Dendritic cell treated with granulocyte-macrophage colony-stimulating factor and Interleukin-4, amounts not matched to agents 40 ng/mL and 50 ng/mL, for 4 days (primary cell): ENCODE data around the gene SP5.
A peak's percentile ranks its signal among the peaks of the same experiment; 100 is the strongest.

Experiments
- H3K27ac Mint-ChIP-seq: one replicate; pipeline ENCODE4 v1.8.0; 2022; ENCODE audit warnings: mild to moderate bottlenecking, mixed read lengths
- H3K27me3 Mint-ChIP-seq: one replicate; pipeline ENCODE4 v1.8.0; 2022; ENCODE audit warnings: mild to moderate bottlenecking, mixed read lengths
- H3K36me3 Mint-ChIP-seq: one replicate; pipeline ENCODE4 v1.8.0; 2022; ENCODE audit warnings: low read depth, mixed read lengths
- H3K4me1 Mint-ChIP-seq: one replicate; pipeline ENCODE4 v1.8.0; 2022; ENCODE audit warnings: low read depth, mixed read lengths
- H3K4me3 Mint-ChIP-seq: one replicate; pipeline ENCODE4 v1.8.0; 2022; ENCODE audit warnings: mild to moderate bottlenecking, moderate library complexity, mixed read lengths
- H3K9me3 Mint-ChIP-seq: one replicate; pipeline ENCODE4 v1.8.0; 2022; ENCODE audit warnings: mixed read lengths
- intact Hi-C: fragments of 100-400 bp; cut with micrococcal nuclease; formaldehyde crosslinking; loops from one replicate; pipeline ENCODE4 v1.15.0; 2022

The SP5 gene

DNA sequence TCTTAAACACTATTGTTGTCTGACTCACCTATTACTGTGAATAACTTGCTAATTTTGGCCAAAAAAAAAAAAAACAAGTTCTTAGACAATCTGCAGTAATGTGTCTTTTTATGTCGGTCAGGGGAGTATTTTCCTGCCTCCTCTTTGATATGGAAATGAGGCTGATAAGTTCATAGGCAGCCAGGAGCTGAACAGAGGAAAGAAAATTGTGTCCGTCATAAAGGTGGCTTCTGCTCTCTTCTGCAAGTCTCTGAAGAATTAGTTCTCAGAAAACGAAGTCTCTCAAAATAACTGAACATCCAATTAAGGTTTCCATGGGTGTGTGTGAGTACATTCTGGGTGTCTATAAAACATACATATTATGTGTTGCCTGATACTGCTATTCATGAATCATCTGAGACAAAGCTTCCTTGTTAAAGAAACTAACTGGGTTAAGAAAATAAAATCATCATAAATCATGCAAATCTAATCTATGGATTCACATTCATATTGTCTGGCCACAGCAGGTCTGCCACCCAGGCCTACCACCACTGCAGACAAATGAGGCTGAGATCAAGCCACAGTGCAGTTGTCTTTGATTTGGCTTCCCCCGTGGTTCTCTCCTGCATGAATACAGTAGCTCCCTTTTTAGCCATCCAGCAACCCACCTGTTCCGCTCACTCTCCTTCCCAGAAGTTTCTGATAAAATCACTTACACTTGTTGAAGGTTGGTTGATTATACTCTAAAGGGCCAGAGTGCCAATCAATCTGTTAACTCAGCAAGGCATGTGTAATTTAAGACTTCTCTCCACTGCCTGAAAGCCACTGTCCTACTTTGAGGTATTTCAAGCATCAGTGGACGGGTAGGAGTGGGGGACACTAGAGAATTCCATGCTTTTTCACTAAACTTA, 19.4 kb upstream of the SP5 start:
- no peaks in the 10 kb centered on the region for H3K36me3 Mint-ChIP-seq
- H3K9me3 Mint-ChIP-seq = no peaks in the 10 kb centered on the region
- intact Hi-C loops = no loop called here
- no peaks in the 10 kb centered on the region for H3K4me1 Mint-ChIP-seq
- no peak overlapping the region for H3K4me3 Mint-ChIP-seq
- H3K27ac Mint-ChIP-seq = no peak overlapping the region
- peaks cover 16% of the 10 kb centered on the region for H3K27me3 Mint-ChIP-seq

DNA sequence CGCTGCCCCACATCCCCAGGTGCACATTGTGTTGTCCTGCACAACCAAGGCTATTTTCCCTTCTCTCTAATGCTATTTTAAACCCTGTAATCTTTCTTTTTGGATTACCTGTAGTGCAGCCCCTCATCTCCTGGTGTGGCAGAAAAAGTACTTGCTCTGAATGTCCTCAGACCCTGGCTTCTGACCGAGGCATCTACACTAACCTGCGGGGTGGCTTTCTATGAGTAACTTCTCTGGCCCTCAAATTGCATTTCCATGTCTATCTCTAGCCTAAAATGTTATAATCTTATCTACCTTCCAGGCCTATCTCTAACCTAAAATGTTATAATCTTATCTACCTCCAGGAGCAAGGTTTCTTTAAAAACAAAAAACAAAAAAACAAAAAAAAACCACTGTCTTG, 18.2 kb upstream of the SP5 start:
- intact Hi-C loops = no loop called here
- Mint-ChIP-seq H3K9me3 (no peaks in the 10 kb centered on the region), H3K36me3 (no peaks in the 10 kb centered on the region), H3K27me3 (peaks cover 26% of the 10 kb centered on the region), H3K4me1 (no peaks in the 10 kb centered on the region), H3K4me3 (no peak overlapping the region), H3K27ac (no peak overlapping the region)

DNA sequence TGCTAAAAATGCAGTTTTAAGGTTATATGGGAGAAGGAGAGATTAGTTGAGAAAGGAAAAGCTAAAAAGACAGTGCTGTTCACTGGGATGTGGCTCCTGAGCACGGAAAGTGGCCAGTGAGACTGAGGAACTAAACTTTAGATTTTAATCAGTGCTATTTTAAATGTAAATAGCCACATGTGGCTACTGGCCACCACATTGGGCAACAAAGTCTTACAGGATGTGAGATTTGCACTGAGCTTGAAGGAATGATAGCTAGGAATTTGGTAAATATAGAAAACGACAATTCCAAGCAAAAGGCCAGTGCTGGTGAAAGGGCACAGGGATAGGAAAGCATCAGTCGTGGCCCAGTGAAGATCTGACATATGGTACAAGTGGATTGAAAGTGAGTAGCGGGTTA, 14.1 kb upstream of the SP5 start:
- H3K9me3 Mint-ChIP-seq = peaks cover 17% of the 10 kb centered on the region
- intact Hi-C loops = no loop called here
- peaks cover 33% of the 10 kb centered on the region for H3K27me3 Mint-ChIP-seq
- H3K4me3 Mint-ChIP-seq = no peak overlapping the region
- H3K36me3 Mint-ChIP-seq = no peaks in the 10 kb centered on the region
- H3K27ac Mint-ChIP-seq = no peak overlapping the region
- peaks cover 9% of the 10 kb centered on the region for H3K4me1 Mint-ChIP-seq

GRCh38 chr2:170703776-170704476, 11.2 kb upstream of the SP5 start:
- Mint-ChIP-seq H3K36me3 (no peaks in the 10 kb centered on the region), H3K4me3 (no peak overlapping the region), H3K27me3 (peaks cover 52% of the 10 kb centered on the region), H3K27ac (no peak overlapping the region), H3K4me1 (peaks cover 23% of the 10 kb centered on the region), H3K9me3 (peaks cover 17% of the 10 kb centered on the region)
- intact Hi-C loops = no loop called here

DNA sequence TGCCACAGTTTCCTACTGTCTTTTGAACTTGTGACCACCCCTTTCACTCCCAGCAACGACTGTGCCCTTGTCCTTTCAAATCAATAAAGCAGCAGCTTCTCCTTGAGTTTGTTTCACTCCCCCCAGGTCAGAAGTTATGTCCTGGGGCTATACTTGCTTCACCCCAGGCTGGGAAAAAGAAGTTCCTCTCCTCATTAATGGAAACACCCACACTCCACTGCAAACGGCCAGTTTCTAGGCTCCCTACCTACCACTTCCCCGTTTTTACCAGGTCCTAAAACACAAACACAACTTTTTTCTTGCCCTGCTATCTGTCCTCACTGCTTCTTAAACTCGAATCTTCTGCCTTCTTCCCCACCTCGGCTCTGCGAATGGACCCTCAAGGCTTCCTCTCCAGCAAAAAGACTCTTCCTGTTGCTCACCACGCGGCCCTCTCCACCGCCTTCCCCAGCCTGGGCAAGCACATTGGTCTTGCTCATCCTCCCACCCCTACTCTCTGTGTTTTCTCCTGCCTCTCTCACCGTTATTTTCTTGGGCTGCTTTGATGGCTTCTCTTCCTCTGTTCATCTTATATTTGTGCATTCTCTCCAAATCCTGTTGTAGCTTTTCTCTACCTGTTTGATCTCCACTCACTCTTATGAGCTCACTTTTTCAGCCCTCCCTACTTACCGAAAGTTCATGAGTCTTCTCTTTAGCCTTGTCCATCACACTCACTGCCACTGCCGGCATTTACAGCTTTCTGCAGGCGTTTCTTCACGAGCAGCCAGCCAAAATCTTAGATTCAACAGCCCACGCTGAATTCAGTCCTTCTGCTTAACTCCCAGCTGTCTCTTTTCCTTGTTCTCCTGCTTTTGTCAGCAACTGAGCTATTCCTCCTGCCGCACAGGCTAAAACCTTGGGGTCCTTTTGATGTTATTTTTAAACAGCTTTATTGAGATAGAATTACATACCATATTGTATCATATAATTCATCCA, 7.0 kb upstream of the SP5 start:
- intact Hi-C loops = no loop called here
- no peaks in the 10 kb centered on the region for H3K36me3 Mint-ChIP-seq
- H3K9me3 Mint-ChIP-seq = peaks cover 11% of the 10 kb centered on the region
- peak overlapping the region; percentile 6 for H3K4me3 Mint-ChIP-seq
- H3K4me1 Mint-ChIP-seq = peaks cover 32% of the 10 kb centered on the region
- no peak overlapping the region for H3K27ac Mint-ChIP-seq
- peaks cover 76% of the 10 kb centered on the region for H3K27me3 Mint-ChIP-seq

- H3K9me3 Mint-ChIP-seq = no peaks in the 10 kb centered on the region
- H3K36me3 Mint-ChIP-seq = no peaks in the 10 kb centered on the region
- H3K4me1 Mint-ChIP-seq = peaks cover 40% of the 10 kb centered on the region
- intact Hi-C loops = loop anchor here (10.0 kb wide), 1 partner anchor 346 kb away; no protein-coding TSS in a partner anchor
- no peak overlapping the region for H3K27ac Mint-ChIP-seq
- peaks cover 92% of the 10 kb centered on the region for H3K27me3 Mint-ChIP-seq
- H3K4me3 Mint-ChIP-seq = no peak overlapping the region
Measured at GRCh38 chr2:170710609-170710979, 4.5 kb upstream of the SP5 start.

DNA sequence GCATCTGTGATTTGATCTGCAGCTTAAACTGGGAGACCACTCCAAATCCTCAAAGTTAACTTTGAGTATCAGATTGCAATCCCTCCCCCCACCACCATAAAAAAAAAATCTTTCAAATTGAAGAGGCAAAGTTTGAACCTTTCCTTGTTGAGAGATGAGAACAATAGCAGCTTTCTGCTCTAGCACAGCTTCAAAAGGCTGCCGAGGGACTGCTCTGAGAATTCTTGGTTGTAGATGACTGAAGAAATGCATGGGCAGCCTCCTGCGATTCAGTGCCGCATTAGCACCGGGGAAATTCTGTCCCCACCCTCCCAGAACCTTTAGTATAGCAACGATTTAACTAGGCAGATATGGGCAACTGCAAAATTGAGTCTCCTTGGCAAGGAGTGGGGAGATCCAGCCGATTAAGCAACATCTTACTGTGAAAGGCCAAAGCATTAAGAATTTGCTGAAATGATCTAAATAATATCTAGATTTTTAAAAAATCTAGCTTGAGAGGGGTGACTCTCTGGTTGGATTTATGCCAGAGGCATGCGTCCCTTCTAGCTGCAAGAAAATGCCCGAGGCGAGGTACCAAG, 3.9 kb upstream of the SP5 start:
- H3K36me3 Mint-ChIP-seq = no peaks in the 10 kb centered on the region
- H3K4me3 Mint-ChIP-seq = no peak overlapping the region
- no peak overlapping the region for H3K27ac Mint-ChIP-seq
- H3K4me1 Mint-ChIP-seq = peaks cover 44% of the 10 kb centered on the region
- no peaks in the 10 kb centered on the region for H3K9me3 Mint-ChIP-seq
- intact Hi-C loops = loop anchor here (10.0 kb wide), 1 partner anchor 346 kb away; no protein-coding TSS in a partner anchor
- H3K27me3 Mint-ChIP-seq = peaks cover 94% of the 10 kb centered on the region

DNA sequence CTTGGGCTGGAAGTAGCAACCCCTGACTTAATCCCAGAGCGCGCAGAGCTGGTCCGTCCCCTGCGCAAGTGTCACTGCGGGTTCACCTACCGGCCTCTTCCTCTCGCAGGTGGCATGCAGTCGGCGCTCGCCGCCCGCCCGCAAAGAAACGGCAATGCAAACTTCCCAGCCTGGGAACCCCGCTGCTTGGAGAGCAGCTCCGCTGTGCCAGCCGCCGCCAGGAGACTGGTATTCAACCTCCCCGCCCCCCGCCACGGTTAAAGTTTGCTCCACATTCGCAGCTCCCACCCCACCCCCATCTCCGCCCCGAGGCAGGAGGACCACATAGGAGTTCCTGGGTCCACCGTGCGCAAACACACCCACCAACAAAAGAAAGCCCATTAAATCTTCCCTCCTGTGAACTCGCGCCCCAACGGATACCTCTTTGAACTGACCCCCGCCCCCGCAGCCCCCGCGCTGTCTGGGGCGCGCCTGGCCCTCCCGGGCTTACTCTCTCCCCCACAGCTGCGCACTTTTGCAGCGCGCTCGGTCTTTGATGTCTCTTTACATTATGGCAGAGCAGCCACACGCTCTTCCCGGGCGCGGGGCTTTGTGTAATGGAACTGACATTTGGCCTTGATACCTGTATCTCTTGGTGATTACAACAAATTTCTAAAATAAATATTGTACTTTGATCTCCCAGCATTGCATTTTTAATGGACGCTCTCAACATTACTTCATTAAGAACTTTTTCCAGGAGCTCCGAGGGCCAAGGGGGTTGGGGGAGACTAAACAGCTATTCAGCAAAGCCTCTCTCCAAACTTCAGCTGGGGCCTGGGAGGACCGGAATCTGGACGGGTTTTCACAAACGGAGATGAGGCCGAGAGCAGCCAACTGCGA, 3.1 kb upstream of the SP5 start:
- no peaks in the 10 kb centered on the region for H3K36me3 Mint-ChIP-seq
- intact Hi-C loops = loop anchor here (10.0 kb wide), 1 partner anchor 347 kb away; no protein-coding TSS in a partner anchor
- no peak overlapping the region for H3K4me3 Mint-ChIP-seq

GRCh38 chr2:170712653-170713542, 2.2 kb upstream of the SP5 start:
- peaks cover 93% of the 10 kb centered on the region for H3K27me3 Mint-ChIP-seq
- intact Hi-C loops = loop anchor here (10.0 kb wide), 1 partner anchor 348 kb away; no protein-coding TSS in a partner anchor
- no peaks in the 10 kb centered on the region for H3K9me3 Mint-ChIP-seq
- peaks cover 48% of the 10 kb centered on the region for H3K4me1 Mint-ChIP-seq
- peak overlapping the region; percentile 78 for H3K4me3 Mint-ChIP-seq
- no peaks in the 10 kb centered on the region for H3K36me3 Mint-ChIP-seq
- no peak overlapping the region for H3K27ac Mint-ChIP-seq

More for the DNA sequence above, 3.1 kb upstream of the SP5 start:
- Mint-ChIP-seq H3K9me3 (no peaks in the 10 kb centered on the region), H3K27me3 (peaks cover 94% of the 10 kb centered on the region), H3K4me1 (peaks cover 46% of the 10 kb centered on the region), H3K27ac (no peak overlapping the region)

DNA sequence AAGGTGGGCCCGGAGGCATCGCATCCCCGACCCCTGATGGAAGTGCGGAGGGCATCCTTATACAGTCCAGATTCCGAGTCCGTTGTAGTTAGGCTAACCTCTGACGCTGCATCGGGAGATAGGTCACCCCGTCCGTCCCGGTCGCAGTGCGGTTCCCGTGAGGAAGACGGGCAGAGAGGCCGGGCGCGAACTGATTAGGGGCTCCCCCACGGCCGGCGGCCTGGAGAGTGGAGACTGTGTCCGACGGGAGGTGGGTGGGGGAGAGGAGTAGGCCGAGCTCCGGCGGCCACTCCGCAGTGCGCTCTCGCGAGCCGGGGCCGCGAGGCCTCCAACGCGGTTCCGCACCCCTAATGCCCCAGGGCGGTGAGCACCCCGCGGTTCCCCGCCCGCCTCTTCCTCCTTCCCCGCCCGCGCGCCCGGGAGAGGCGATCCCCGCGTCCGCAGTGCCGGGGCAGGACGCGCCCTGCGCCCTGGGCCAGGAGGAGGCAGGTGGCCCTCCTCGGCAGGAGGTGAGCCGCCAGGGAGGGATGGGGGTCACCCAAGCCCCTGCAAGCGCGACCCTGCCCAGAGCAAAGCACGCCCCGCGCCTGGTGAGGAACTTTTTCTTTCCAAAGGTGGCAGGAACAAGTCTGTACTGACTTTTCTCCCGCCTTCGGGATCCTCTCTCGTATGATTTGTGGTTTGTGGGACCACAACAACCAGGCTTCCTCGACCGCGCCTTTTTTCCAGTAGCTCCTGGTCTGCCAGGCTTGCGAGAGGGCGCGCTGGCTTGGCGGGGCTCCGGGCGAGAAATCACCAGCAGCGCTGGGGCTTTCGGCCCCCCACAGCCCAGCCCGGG, 1.4 kb upstream of the SP5 start:
- peak overlapping the region; percentile 78 for H3K4me3 Mint-ChIP-seq
- H3K9me3 Mint-ChIP-seq = no peaks in the 10 kb centered on the region
- H3K4me1 Mint-ChIP-seq = peaks cover 43% of the 10 kb centered on the region
- H3K36me3 Mint-ChIP-seq = no peaks in the 10 kb centered on the region
- intact Hi-C loops = loop anchor here (10.0 kb wide), 1 partner anchor 349 kb away; no protein-coding TSS in a partner anchor
- H3K27me3 Mint-ChIP-seq = peaks cover 94% of the 10 kb centered on the region
- no peak overlapping the region for H3K27ac Mint-ChIP-seq

- peaks cover 95% of the 10 kb centered on the region for H3K27me3 Mint-ChIP-seq
- intact Hi-C loops = loop anchor here (1.0 to 10.0 kb wide), 2 partner anchors 102 to 350 kb away; partner anchors contain the start of gene GAD1
- peak overlapping the region; percentile 78 for H3K4me3 Mint-ChIP-seq
- H3K27ac Mint-ChIP-seq = no peak overlapping the region
- H3K36me3 Mint-ChIP-seq = no peaks in the 10 kb centered on the region
- no peaks in the 10 kb centered on the region for H3K9me3 Mint-ChIP-seq
- H3K4me1 Mint-ChIP-seq = peaks cover 43% of the 10 kb centered on the region
Measured at GRCh38 chr2:170714381-170715061, 616 bp upstream of the SP5 start.
